ENCODE data around the gene KRT83.

GRCh38 chr12:52350786-52351185, 29.6 kb upstream of the KRT83 start:
- TF ChIP-seq CTCF (IDR thresholded peaks at IDR 0.05) = no peak
- no peak for TF ChIP-seq EP300 (IDR thresholded peaks at IDR 0.05)
- TF ChIP-seq POLR2A (IDR thresholded peaks at IDR 0.05) = no peak
- TF ChIP-seq POLR2AphosphoS5 (IDR thresholded peaks at IDR 0.05) = no peak
